Measurements from ENCODE around the gene CETN3. TPM values are rescaled to one million over a fixed set of nuclear protein-coding genes. Genes with fewer than 3 reads are reported as not detected.
A peak's percentile ranks its signal among the peaks of the same experiment; 100 is the strongest.

The CETN3 gene
- total RNA-seq, 4 donors from 2014 or later = 16.8 to 80.4 (median 57.6) TPM

DNA sequence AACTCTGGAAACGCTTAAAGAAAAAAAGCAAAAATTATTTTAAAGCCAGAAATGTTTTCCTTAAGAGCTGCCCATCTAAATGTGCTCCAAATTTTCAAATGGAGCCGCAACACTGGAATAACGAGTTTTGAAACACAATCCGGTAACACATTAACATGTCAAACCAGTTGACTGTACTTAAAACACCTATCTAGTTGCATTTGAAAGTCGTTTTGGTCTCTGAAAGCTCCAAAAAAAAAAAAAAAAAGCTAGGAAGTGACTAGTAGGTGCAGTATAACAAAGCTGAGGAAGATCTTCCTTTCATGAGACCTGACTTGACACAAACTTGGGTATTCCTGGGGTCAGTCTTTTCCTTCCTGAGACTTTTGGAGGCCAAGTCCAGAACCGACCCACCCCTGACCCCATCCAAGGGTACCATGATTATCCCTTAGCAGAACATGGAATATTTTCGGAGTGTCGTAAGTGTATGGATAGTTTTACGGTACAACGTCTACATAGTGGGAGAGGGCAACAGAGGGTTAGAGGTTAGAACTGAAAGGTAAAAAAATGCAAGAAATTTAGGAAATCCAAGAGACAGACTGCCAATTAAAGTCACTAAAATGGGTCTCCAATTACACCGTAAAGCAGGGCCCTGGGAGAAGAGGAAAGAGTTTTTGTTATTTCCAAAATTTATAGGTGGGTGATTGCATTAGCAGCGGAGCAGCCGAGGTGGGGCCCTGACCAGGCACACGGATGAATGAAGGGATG lies 812 bp downstream of the CETN3 start:
- H3K27me3 ChIP-seq = no peaks in the 10 kb centered on the region
- no peaks in the 10 kb centered on the region for H3K9me3 ChIP-seq
- no peak for DNase-seq
- peak overlapping the region; percentile 62 to 79 for H3K4me3 ChIP-seq
- H3K4me1 ChIP-seq = no peaks in the 10 kb centered on the region
- intact Hi-C loops (cut with DNase I; ENCODE audit: low total_unique reads) = no loop called here
- no peaks in the 10 kb centered on the region for H3K36me3 ChIP-seq
- H3K27ac ChIP-seq = peak overlapping the region; percentile 93 to 97
- TF ChIP-seq, protein P1, sequence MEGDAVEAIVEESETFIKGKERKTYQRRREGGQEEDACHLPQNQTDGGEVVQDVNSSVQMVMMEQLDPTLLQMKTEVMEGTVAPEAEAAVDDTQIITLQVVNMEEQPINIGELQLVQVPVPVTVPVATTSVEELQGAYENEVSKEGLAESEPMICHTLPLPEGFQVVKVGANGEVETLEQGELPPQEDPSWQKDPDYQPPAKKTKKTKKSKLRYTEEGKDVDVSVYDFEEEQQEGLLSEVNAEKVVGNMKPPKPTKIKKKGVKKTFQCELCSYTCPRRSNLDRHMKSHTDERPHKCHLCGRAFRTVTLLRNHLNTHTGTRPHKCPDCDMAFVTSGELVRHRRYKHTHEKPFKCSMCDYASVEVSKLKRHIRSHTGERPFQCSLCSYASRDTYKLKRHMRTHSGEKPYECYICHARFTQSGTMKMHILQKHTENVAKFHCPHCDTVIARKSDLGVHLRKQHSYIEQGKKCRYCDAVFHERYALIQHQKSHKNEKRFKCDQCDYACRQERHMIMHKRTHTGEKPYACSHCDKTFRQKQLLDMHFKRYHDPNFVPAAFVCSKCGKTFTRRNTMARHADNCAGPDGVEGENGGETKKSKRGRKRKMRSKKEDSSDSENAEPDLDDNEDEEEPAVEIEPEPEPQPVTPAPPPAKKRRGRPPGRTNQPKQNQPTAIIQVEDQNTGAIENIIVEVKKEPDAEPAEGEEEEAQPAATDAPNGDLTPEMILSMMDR (IDR thresholded peaks at IDR 0.05) = no peak
- no peak for TF ChIP-seq POLR2A (IDR thresholded peaks at IDR 0.05)

DNA sequence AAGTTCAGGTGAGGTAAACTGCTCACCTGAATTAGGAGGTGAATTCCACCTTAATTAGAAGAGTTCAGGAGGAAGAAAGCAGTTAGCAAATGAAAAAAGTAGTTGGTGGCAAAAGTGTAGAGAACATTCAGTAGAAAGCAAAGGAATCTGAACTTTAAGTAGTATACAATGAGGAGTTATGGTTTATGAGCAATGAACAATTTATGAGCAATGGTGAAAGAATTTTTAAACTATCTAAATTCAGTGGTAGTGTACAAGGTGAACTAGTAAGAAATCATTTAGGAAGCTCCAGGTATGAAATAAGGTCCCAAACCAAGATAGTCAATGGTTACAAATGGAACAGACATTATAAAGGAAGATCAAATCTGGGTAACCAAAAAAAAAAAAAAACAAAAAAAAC lies 3.1 kb downstream of the CETN3 start:
- no peak for DNase-seq
- Histone ChIP-seq H3K4me3 (no peak overlapping the region), H3K9me3 (no peaks in the 10 kb centered on the region), H3K27me3 (no peaks in the 10 kb centered on the region), H3K27ac (no peak overlapping the region), H3K36me3 (no peaks in the 10 kb centered on the region), H3K4me1 (no peaks in the 10 kb centered on the region)
- intact Hi-C loops (cut with DNase I; ENCODE audit: low total_unique reads) = no loop called here
- TF ChIP-seq, protein P1 (IDR thresholded peaks at IDR 0.05) = no peak
- TF ChIP-seq POLR2A (IDR thresholded peaks at IDR 0.05) = no peak

DNA sequence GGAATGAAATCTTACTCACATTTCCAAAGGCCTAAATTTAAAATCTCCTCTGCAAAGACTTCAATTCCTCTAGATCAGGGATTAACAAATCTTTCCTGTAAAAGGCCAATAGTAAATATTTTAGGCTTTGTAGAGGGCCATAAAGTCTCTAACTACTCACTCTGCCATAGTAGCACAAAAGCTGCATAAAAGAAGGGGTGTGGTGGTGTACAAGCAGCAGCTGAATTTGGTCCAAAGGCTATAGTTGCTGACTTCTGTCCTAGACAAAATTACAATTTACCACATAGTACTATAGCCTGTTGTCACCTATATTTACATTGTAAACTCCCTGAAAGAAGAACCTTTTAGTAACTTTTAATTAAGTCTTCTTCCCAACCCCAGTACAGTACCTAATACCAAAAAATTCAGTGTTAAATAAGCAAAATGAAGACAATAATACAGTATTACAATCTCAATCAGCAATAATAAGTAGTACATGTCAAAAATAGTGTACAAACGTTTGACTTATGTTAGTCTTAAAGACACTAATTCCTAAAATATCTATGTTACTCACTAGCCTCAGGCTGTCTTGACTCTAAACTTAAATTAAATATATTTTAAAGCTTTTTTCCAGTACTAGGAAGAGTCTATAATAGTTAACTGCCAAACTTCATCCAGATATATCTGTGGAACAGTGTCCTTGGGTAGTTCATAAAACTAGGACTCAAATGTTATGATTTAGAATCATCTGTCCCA lies 6.9 kb downstream of the CETN3 start:
- no peaks in the 10 kb centered on the region for H3K4me1 ChIP-seq
- no peaks in the 10 kb centered on the region for H3K27me3 ChIP-seq
- H3K27ac ChIP-seq = no peak overlapping the region
- no peak overlapping the region for H3K4me3 ChIP-seq
- no peaks in the 10 kb centered on the region for H3K36me3 ChIP-seq
- H3K9me3 ChIP-seq = no peaks in the 10 kb centered on the region
- TF ChIP-seq, protein P1 (IDR thresholded peaks at IDR 0.05) = no peak
- TF ChIP-seq POLR2A (IDR thresholded peaks at IDR 0.05) = no peak
- no peak for DNase-seq
- intact Hi-C loops (cut with DNase I; ENCODE audit: low total_unique reads) = no loop called here

DNA sequence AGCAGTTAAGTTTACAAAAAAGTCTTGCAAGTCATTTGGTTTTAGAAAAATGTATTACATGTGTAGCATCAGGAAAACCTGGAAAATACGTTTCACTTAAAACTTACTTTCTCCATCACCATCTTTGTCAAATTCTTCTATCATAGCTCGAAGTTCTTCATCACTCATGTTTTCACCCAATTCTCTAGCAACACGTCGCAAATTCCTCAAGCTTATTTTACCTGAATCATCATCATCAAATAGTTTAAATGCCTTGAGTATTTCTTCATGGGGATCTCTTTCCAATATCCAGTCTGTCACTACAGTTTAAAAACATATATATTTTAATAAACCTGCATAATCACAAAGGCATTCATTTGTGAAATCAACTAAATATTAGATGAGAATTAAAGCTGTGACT lies 10.3 kb downstream of the CETN3 start:
- Histone ChIP-seq H3K4me3 (no peak overlapping the region), H3K4me1 (no peaks in the 10 kb centered on the region), H3K27me3 (no peaks in the 10 kb centered on the region), H3K9me3 (no peaks in the 10 kb centered on the region), H3K27ac (no peak overlapping the region), H3K36me3 (no peaks in the 10 kb centered on the region)
- intact Hi-C loops (cut with DNase I; ENCODE audit: low total_unique reads) = no loop called here
- DNase-seq = no peak
- TF ChIP-seq, protein P1 (IDR thresholded peaks at IDR 0.05) = no peak
- TF ChIP-seq POLR2A (IDR thresholded peaks at IDR 0.05) = no peak

DNA sequence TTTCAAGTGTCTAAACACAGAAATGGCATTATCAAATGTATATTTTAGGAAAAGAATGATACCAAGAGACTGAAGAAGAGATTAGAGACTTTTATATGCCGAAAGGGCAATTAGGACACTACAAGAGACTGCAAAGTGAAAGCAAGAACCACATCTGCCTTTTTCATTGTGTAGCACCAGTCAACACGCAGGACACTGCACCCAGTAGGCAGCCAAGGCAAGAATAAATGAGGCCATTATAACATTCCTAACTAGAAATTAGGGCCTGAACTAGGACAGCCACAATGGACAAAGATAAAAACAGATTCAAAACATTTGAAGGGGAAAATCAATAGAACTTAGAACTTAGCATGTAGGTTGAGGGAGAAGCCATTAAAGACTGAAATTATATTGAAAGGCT lies 10.8 kb downstream of the CETN3 start:
- no peaks in the 10 kb centered on the region for H3K4me1 ChIP-seq
- intact Hi-C loops (cut with DNase I; ENCODE audit: low total_unique reads) = no loop called here
- no peaks in the 10 kb centered on the region for H3K9me3 ChIP-seq
- TF ChIP-seq, protein P1 (IDR thresholded peaks at IDR 0.05) = no peak
- no peak for TF ChIP-seq POLR2A (IDR thresholded peaks at IDR 0.05)
- no peak overlapping the region for H3K27ac ChIP-seq
- no peak for DNase-seq
- H3K27me3 ChIP-seq = no peaks in the 10 kb centered on the region
- no peaks in the 10 kb centered on the region for H3K36me3 ChIP-seq
- no peak overlapping the region for H3K4me3 ChIP-seq

Data from uterus (tissue), 4 donors.